CD4-positive, alpha-beta T cell treated with Interleukin-21 for 1 hour (primary cell): Measurements from ENCODE around the gene TIMP3.
A peak's percentile ranks its signal among the peaks of the same experiment; 100 is the strongest.

Source experiments
- DNase-seq: peaks from one replicate; pipeline ENCODE4 v3.0.0-alpha.2; 2020

Gene TIMP3

GRCh38 chr22:32897400-32897799, 95.9 kb downstream of the TIMP3 start:
- no peak for DNase-seq

- no peak for DNase-seq
Observed at GRCh38 chr22:32900886-32901635, 99.6 kb downstream of the TIMP3 start.

- no peak for DNase-seq
Observed at GRCh38 chr22:32901925-32902324, 100.4 kb downstream of the TIMP3 start.

- no peak for DNase-seq
Observed at GRCh38 chr22:32903507-32903906, 102.0 kb downstream of the TIMP3 start.

- peak; percentile 23 for DNase-seq
Observed at GRCh38 chr22:32904044-32904443, 102.5 kb downstream of the TIMP3 start.

- no peak for DNase-seq
Observed at GRCh38 chr22:32905400-32905799, 103.9 kb downstream of the TIMP3 start.

GRCh38 chr22:32909581-32910428, 108.3 kb downstream of the TIMP3 start:
- no peak for DNase-seq

GRCh38 chr22:32910429-32910772, 108.9 kb downstream of the TIMP3 start:
- no peak for DNase-seq

GRCh38 chr22:32911503-32911902, 110.0 kb downstream of the TIMP3 start:
- no peak for DNase-seq
